IMR-90 (cell line): ENCODE data around the gene SDK1. TPM values are rescaled to one million over a fixed set of nuclear protein-coding genes. Genes with fewer than 3 reads are reported as not detected.

Experiments
- ATAC-seq: fragments of 200-7000 bp; cut with Tn5 transposase; 2 replicates; pipeline ENCODE4 v1.9.1; 2020; ENCODE audit warnings: low read depth, mild to moderate bottlenecking, moderate library complexity
- BruUV-seq: library from RNA; stranded (reverse); fragments of 400-500 nt; replicated peaks from 2 replicates; lab custom pipeline; 2021; lab: Mats Ljungman, UMichigan
- CTCF ChIA-PET: fragments of 300-600 bp; formaldehyde crosslinking; extraction: SDS; loops from one replicate; lab custom pipeline; 2021; ENCODE audit warnings: antibody characterized with exemption; lab: Yijun Ruan, JAX
- POLR2A ChIA-PET: fragments of 300-600 bp; sonication (Branson Sonifier 250); formaldehyde crosslinking; loops from one replicate; lab custom pipeline; 2022; ENCODE audit warnings: antibody characterized with exemption; ENCODE audit not compliant: unreplicated experiment; lab: Charles Lee
- DNase-seq: peaks from one replicate; pipeline ENCODE4 v3.0.0; 2013
- H2AFZ ChIP-seq: replicated peaks from 2 replicates; pipeline ENCODE3; 2013; ENCODE audit warnings: low read length, mild to moderate bottlenecking; ENCODE audit not compliant: poor library complexity
- H2AK5ac ChIP-seq: 2 replicates; pipeline ENCODE4 v1.6.1; 2013; ENCODE audit warnings: low read depth, low read length, inconsistent platforms
- H2AK9ac ChIP-seq: replicated peaks from 2 replicates; pipeline ENCODE3; 2013; ENCODE audit warnings: mild to moderate bottlenecking, low read depth, low read length, moderate library complexity; ENCODE audit not compliant: poor library complexity
- H2BK120ac ChIP-seq: 2 replicates; pipeline ENCODE4 v1.6.1; 2013; ENCODE audit warnings: low read depth, low read length, inconsistent platforms
- H2BK15ac ChIP-seq: 3 replicates; pipeline ENCODE4 v1.6.1; 2013; ENCODE audit warnings: low read depth, low read length, inconsistent platforms
- H2BK20ac ChIP-seq: 2 replicates; pipeline ENCODE4 v1.6.1; 2013; ENCODE audit warnings: low read depth, mild to moderate bottlenecking, inconsistent platforms, low read length, moderate library complexity
- H2BK5ac ChIP-seq: 2 replicates; pipeline ENCODE4 v1.6.1; 2013; ENCODE audit warnings: mild to moderate bottlenecking, low read depth, low read length, inconsistent platforms; ENCODE audit not compliant: poor library complexity, severe bottlenecking
- H3K14ac ChIP-seq: replicated peaks from 2 replicates; pipeline ENCODE4 v1.6.1; 2013; ENCODE audit warnings: low read depth, low read length, inconsistent platforms
- H3K18ac ChIP-seq: 2 replicates; pipeline ENCODE4 v1.6.1; 2013; ENCODE audit warnings: low read depth, low read length, control low read depth
- H3K23ac ChIP-seq: 2 replicates; pipeline ENCODE4 v1.6.1; 2013; ENCODE audit warnings: low read depth, low read length, inconsistent platforms
- H3K27ac ChIP-seq: 2 replicates; pipeline ENCODE4 v1.5.1; 2013; ENCODE audit warnings: mild to moderate bottlenecking, control low read depth, low read length; ENCODE audit not compliant: insufficient read depth
- H3K27me3 ChIP-seq: 2 replicates; pipeline ENCODE4 v1.6.1; 2013; ENCODE audit warnings: low read length; ENCODE audit not compliant: control insufficient read depth, insufficient read depth
- H3K36me3 ChIP-seq: 2 replicates; pipeline ENCODE4 v1.6.1; 2013; ENCODE audit warnings: low read length, mixed read lengths; ENCODE audit not compliant: control insufficient read depth, insufficient read depth
- H3K4ac ChIP-seq: 2 replicates; pipeline ENCODE4 v1.6.1; 2013; ENCODE audit warnings: low read depth, low read length, inconsistent platforms
- H3K4me1 ChIP-seq: 2 replicates; pipeline ENCODE4 v1.6.1; 2013; ENCODE audit warnings: low read length, mixed read lengths; ENCODE audit not compliant: control insufficient read depth, insufficient read depth
- H3K4me2 ChIP-seq: 2 replicates; pipeline ENCODE4 v1.6.1; 2013; ENCODE audit warnings: low read depth, mild to moderate bottlenecking, control low read depth, low read length, moderate library complexity
- H3K4me3 ChIP-seq: 2 replicates; pipeline ENCODE4 v1.5.1; 2013; ENCODE audit warnings: low read depth, mild to moderate bottlenecking, control low read depth, low read length, moderate library complexity; ENCODE audit not compliant: insufficient read depth
- H3K56ac ChIP-seq: 2 replicates; pipeline ENCODE4 v1.6.1; 2013; ENCODE audit warnings: low read length, inconsistent platforms; ENCODE audit not compliant: insufficient read depth; ENCODE audit errors: extremely low read depth
- H3K79me1 ChIP-seq, 2 experiments: 2 replicates each; pipeline ENCODE4 v1.6.1; 2013; ENCODE audit warnings: low read length in 2 of 2, inconsistent platforms in 1 of 2, low read depth in 1 of 2
- H3K9ac ChIP-seq: 2 replicates; pipeline ENCODE4 v1.6.1; 2013; ENCODE audit warnings: low read depth, low read length, control low read depth
- H3K9me1 ChIP-seq: 2 replicates; pipeline ENCODE4 v1.6.1; 2013; ENCODE audit warnings: low read length, inconsistent platforms; ENCODE audit not compliant: insufficient read depth
- H3K9me3 ChIP-seq: 2 replicates; pipeline ENCODE4 v1.6.1; 2013; ENCODE audit warnings: low read length; ENCODE audit not compliant: control insufficient read depth, insufficient read depth
- H4K20me1 ChIP-seq: 2 replicates; pipeline ENCODE4 v1.6.1; 2013; ENCODE audit warnings: low read length, inconsistent platforms; ENCODE audit not compliant: insufficient read depth
- H4K5ac ChIP-seq: 2 replicates; pipeline ENCODE4 v1.6.1; 2013; ENCODE audit warnings: mild to moderate bottlenecking, low read depth, low read length, control low read depth
- H4K8ac ChIP-seq, 2 experiments: 2 replicates each; pipeline ENCODE4 v1.6.1; 2013; ENCODE audit warnings: low read depth in 2 of 2, low read length in 2 of 2, control low read depth in 1 of 2, inconsistent platforms in 1 of 2
- H4K91ac ChIP-seq: 2 replicates; pipeline ENCODE4 v1.6.1; 2013; ENCODE audit warnings: low read depth, low read length, inconsistent platforms; ENCODE audit not compliant: insufficient read depth
- CTCF ChIP-seq: conservative IDR thresholded peaks from 2 replicates; pipeline ENCODE4 v1.5.1; 2012; ENCODE audit warnings: mild to moderate bottlenecking, low read depth, low read length, improper control_type of control experiment
- FOS ChIP-seq: fragments of 150-350 bp; IDR thresholded peaks from 2 replicates; pipeline ENCODE4 v1.6.1; 2016; ENCODE audit warnings: low read depth, low read length
- MAFK ChIP-seq: IDR thresholded peaks from 2 replicates; pipeline ENCODE4 v1.6.1; 2012; ENCODE audit warnings: low read depth, low read length, improper control_type of control experiment
- MAZ ChIP-seq: IDR thresholded peaks from 2 replicates; pipeline ENCODE4 v1.6.1; 2012; ENCODE audit warnings: low read depth, mild to moderate bottlenecking, low read length, improper control_type of control experiment, moderate library complexity, borderline replicate concordance
- MXI1 ChIP-seq: IDR thresholded peaks from 2 replicates; pipeline ENCODE4 v1.6.1; 2012; ENCODE audit warnings: low read depth, mild to moderate bottlenecking, low read length, moderate library complexity, borderline replicate concordance
- NFE2L2 ChIP-seq: fragments of 150-350 bp; IDR thresholded peaks from 2 replicates; pipeline ENCODE4 v1.6.1; 2016; ENCODE audit warnings: low read depth, mild to moderate bottlenecking, low read length
- POLR2A ChIP-seq: IDR thresholded peaks from 2 replicates; pipeline ENCODE4 v1.6.1; 2012; ENCODE audit warnings: mild to moderate bottlenecking, low read depth, low read length
- RAD21 ChIP-seq: IDR thresholded peaks from 2 replicates; pipeline ENCODE4 v1.6.1; 2012; ENCODE audit warnings: low read length, improper control_type of control experiment
- RCOR1 ChIP-seq: IDR thresholded peaks from 2 replicates; pipeline ENCODE4 v1.6.1; 2012; ENCODE audit warnings: mild to moderate bottlenecking, low read length, improper control_type of control experiment; ENCODE audit not compliant: insufficient replicate concordance
- SMC3 ChIP-seq: fragments of 150-350 bp; IDR thresholded peaks from 2 replicates; pipeline ENCODE4 v1.6.1; 2016; ENCODE audit warnings: low read depth, mild to moderate bottlenecking, antibody characterized with exemption, low read length, moderate library complexity
- USF2 ChIP-seq: fragments of 150-350 bp; IDR thresholded peaks from 2 replicates; pipeline ENCODE4 v1.6.1; 2017; ENCODE audit warnings: mild to moderate bottlenecking, antibody characterized with exemption, low read length, low read depth
- WGBS, 2 experiments: methylation state at CpG; one replicate each; pipeline versions ENCODE4 v1.1.5 to v1.1.7; 2013; ENCODE audit warnings: missing lambda C conversion rate in 2 of 2; ENCODE audit not compliant: insufficient read length in 1 of 2; ENCODE audit errors: extremely low coverage in 2 of 2; 5-methylcytosine and 5-hydroxymethylcytosine counted together
- dilution Hi-C: fragments of 300-500 bp; cut with HindIII; formaldehyde crosslinking; loops from one replicate; pipeline ENCODE4 v1.14.3; 2018; ENCODE audit warnings: low sequenced_read_pairs; ENCODE audit not compliant: unreplicated experiment
- in situ Hi-C: fragments of 300-500 bp; cut with MboI; formaldehyde crosslinking; loops from 3 replicates; pipeline ENCODE4 v1.14.3; 2019; ENCODE audit warnings: low sequenced_read_pairs, inconsistent platforms, mixed read lengths
- intact Hi-C: fragments of 100-400 bp; cut with micrococcal nuclease; formaldehyde crosslinking; loops from 2 replicates; pipeline ENCODE4 v1.10.0; 2022
- polyA plus RNA-seq, 3 experiments: library from polyadenylated mRNA; depleted of rRNA; stranded (reverse); fragments of >200 nt; gene quantifications; 2 replicates each; pipeline ENCODE4 v1.2.3, GENCODE V29; 2012; ENCODE audit warnings: low replicate concordance in 1 of 3
- total RNA-seq: library from RNA; depleted of rRNA; stranded (reverse); fragments of >200 nt; gene quantifications from 2 replicates; pipeline ENCODE4 v1.2.3, GENCODE V29; 2012

Gene SDK1
- total and polyA plus RNA-seq, 2 of the 4 experiments (the other 2 are of a cell fraction): 1.5 to 1.6 TPM

- H4K20me1 ChIP-seq: no peaks in the 10 kb centered on the region
- no peaks in the 10 kb centered on the region for H3K27me3 ChIP-seq
- H3K9ac ChIP-seq: no peak overlapping the region
- no peak overlapping the region for H3K4ac ChIP-seq
- in situ Hi-C loops (no loop called here), intact Hi-C loops (no loop called here), dilution Hi-C loops (no loop called here)
- H3K79me1 ChIP-seq: no peaks in the 10 kb centered on the region
- no peaks in the 10 kb centered on the region for H3K9me1 ChIP-seq
- no peak overlapping the region for H2BK5ac ChIP-seq
- H2BK120ac ChIP-seq: no peak overlapping the region
- H3K4me2 ChIP-seq: no peak overlapping the region
- H3K27ac ChIP-seq: no peak overlapping the region
- ChIA-PET POLR2A (no interaction called here), CTCF (no interaction called here)
- no peak overlapping the region for H3K23ac ChIP-seq
- DNase-seq (no peak), ATAC-seq (no peak)
- H3K56ac ChIP-seq: no peak overlapping the region
- H2AK9ac ChIP-seq: no peak overlapping the region
- WGBS, 2 experiments: no CpG with 5 or more reads among the region's 8 CpGs
- no peak overlapping the region for H3K18ac ChIP-seq
- no peak overlapping the region for H2BK15ac ChIP-seq
- no peaks in the 10 kb centered on the region for H3K36me3 ChIP-seq
- no peak overlapping the region for H2BK20ac ChIP-seq
- H4K5ac ChIP-seq: no peak overlapping the region
- no peak overlapping the region for H2AFZ ChIP-seq
- H3K9me3 ChIP-seq: peaks cover 9% of the 10 kb centered on the region; the same call in 1 of the 2 replicates
- no peaks in the 10 kb centered on the region for H3K4me1 ChIP-seq
- H3K4me3 ChIP-seq: no peak overlapping the region
- TF ChIP-seq MXI1 (no peak), POLR2A (no peak), MAFK (no peak), RCOR1 (no peak), MAZ (no peak), NFE2L2 (no peak), RAD21 (no peak), USF2 (no peak), SMC3 (no peak), CTCF (no peak), FOS (no peak)
- no peak overlapping the region for H2AK5ac ChIP-seq
- H4K91ac ChIP-seq: no peak overlapping the region
- H4K8ac ChIP-seq: no peak overlapping the region
- no peak overlapping the region for H3K14ac ChIP-seq
- BruUV-seq: no TSS peak
These were observed 744.9 kb downstream of the SDK1 start for GRCh38 chr7:4045975-4046374.
